HG02759 (cell line): ENCODE data around the gene HTR3D.
"Not testable (repeated sequence)": the region's sequence is repeated elsewhere in the genome, so short reads cannot be mapped to it uniquely, and the experiment has no call there.

ENCODE experiments used
- ATAC-seq: cut with Tn5 transposase; IDR thresholded peaks from one replicate; pipeline ENCODE4 v1.9.1; 2021; ENCODE audit warnings: mild to moderate bottlenecking, moderate library complexity; ENCODE audit not compliant: unreplicated experiment

HTR3D gene

GRCh38 chr3:184031187-184031792 is at the start of gene HTR3D:
TSS of gene HTR3D (plus strand) at chr3:184031742. CDS start at chr3:184031742, 0 bp downstream.
- no peak for ATAC-seq

- no peak for ATAC-seq
Measured at GRCh38 chr3:183981990-183982644, 49.4 kb upstream of the HTR3D start.

GRCh38 chr3:183984127-183984740 is 47.3 kb upstream of the HTR3D start:
- no peak for ATAC-seq

- ATAC-seq = no peak
Measured at GRCh38 chr3:183984749-183985729, 46.5 kb upstream of the HTR3D start.

- ATAC-seq = no peak
Measured at GRCh38 chr3:183987000-183987600, 44.4 kb upstream of the HTR3D start.

- ATAC-seq = no peak
Measured at GRCh38 chr3:183988216-183988790, 43.2 kb upstream of the HTR3D start.

- no peak for ATAC-seq
Measured at GRCh38 chr3:183991403-183991802, 40.1 kb upstream of the HTR3D start.

- no peak for ATAC-seq
Measured at GRCh38 chr3:184001761-184002160, 29.8 kb upstream of the HTR3D start.

- ATAC-seq = no peak
Measured at GRCh38 chr3:184002469-184002868, 29.1 kb upstream of the HTR3D start.

GRCh38 chr3:184003187-184003967 is 28.2 kb upstream of the HTR3D start:
- ATAC-seq = no peak

GRCh38 chr3:184004476-184004875 is 27.1 kb upstream of the HTR3D start:
- no peak for ATAC-seq

GRCh38 chr3:184005941-184006507 is 25.5 kb upstream of the HTR3D start:
- peak; percentile 91 for ATAC-seq

- ATAC-seq = not testable (repeated sequence)
Measured at GRCh38 chr3:184007143-184007813, 24.3 kb upstream of the HTR3D start.

- no peak for ATAC-seq
Measured at GRCh38 chr3:184008161-184008560, 23.4 kb upstream of the HTR3D start.

GRCh38 chr3:184011230-184011876 is 20.2 kb upstream of the HTR3D start:
- ATAC-seq = no peak

GRCh38 chr3:184011937-184012889 is 19.3 kb upstream of the HTR3D start:
- ATAC-seq = no peak

- ATAC-seq = no peak
Measured at GRCh38 chr3:184015381-184016019, 16.0 kb upstream of the HTR3D start.
